Gastrocnemius medialis (tissue), 4 donors: ENCODE results near the gene AP1G1. TPM values are rescaled to one million over a fixed set of nuclear protein-coding genes. Genes with fewer than 3 reads are reported as not detected.
"Not testable (repeated sequence)": the region's sequence is repeated elsewhere in the genome, so short reads cannot be mapped to it uniquely, and the experiment has no call there.

ENCODE experiments used
- ATAC-seq, 2 donors: fragments of 150-250 bp; one replicate each; pipeline ENCODE4 v1.9.1; 2016
- DNase-seq, 2 donors: peaks; one replicate each; pipeline ENCODE4 v3.0.0-alpha.2; 2019
- H3K27ac ChIP-seq, 4 donors: fragments of 200-600 bp; sonication (generic); 1 replicate in 1 of 4; 2 replicates in 3 of 4; pipeline ENCODE4 v1.5.1; 2016 to 2018; ENCODE audit warnings: mild to moderate bottlenecking in 2 of 4, moderate library complexity in 1 of 4
- H3K27me3 ChIP-seq, 3 donors: fragments of 200-600 bp; sonication (generic) in 2 of 3; 1 replicate in 1 of 3; 2 replicates in 2 of 3; pipeline versions ENCODE4 v1.5.1 to v1.6.0; 2016 to 2019; ENCODE audit warnings: mild to moderate bottlenecking in 1 of 3, moderate library complexity in 1 of 3
- H3K36me3 ChIP-seq, 2 donors: fragments of 200-600 bp; sonication (generic) in 1 of 2; one replicate each; pipeline ENCODE4 v1.5.1; 2017 to 2018
- H3K4me1 ChIP-seq, 2 donors: fragments of 200-600 bp; sonication (generic) in 1 of 2; one replicate each; pipeline ENCODE4 v1.5.1; 2016 to 2017; ENCODE audit warnings: mild to moderate bottlenecking in 2 of 2
- H3K4me3 ChIP-seq, 4 donors: fragments of 200-600 bp; sonication (generic) in 3 of 4; 1 replicate in 1 of 4; 2 replicates in 3 of 4; pipeline ENCODE4 v1.5.1; 2016 to 2019; ENCODE audit warnings: mild to moderate bottlenecking in 2 of 4
- H3K9me3 ChIP-seq, 3 donors: fragments of 200-600 bp; sonication (generic) in 2 of 3; 1 replicate in 1 of 3; 2 replicates in 2 of 3; pipeline ENCODE4 v1.5.1; 2016 to 2019
- POLR2A ChIP-seq, 2 donors: fragments of 450-650 bp; IDR thresholded peaks; one replicate each; pipeline ENCODE4 v1.6.1; 2017; ENCODE audit warnings: antibody characterized with exemption in 2 of 2, mild to moderate bottlenecking in 2 of 2, moderate library complexity in 2 of 2
- in situ Hi-C, 4 donors: fragments of 200-750 bp; cut with MboI; loops; one replicate each; pipeline versions ENCODE4 v1.15.0 to v1.8.0; 2017; ENCODE audit warnings: low sequenced_read_pairs in 4 of 4
- intact Hi-C: fragments of 100-400 bp; cut with DNase I; formaldehyde crosslinking; loops from one replicate; pipeline ENCODE4 v1.15.1; 2023; ENCODE audit warnings: low total_unique reads
- total RNA-seq, 4 donors: library from RNA; depleted of rRNA; stranded (reverse); fragments of >200 nt; gene quantifications; one replicate each; pipeline versions ENCODE4 v1.1.0 to v1.2.3, GENCODE V29; 2016
- TF ChIP-seq, protein P1 (sequence below), 5 experiments: fragments of 450-650 bp in 3 of 5; fragments of 200-600 bp in 2 of 5; sonication (generic) in 2 of 5; IDR thresholded peaks in 4 of 5; conservative IDR thresholded peaks in 1 of 5; 1 replicate in 4 of 5; 2 replicates in 1 of 5; pipeline ENCODE4 v1.5.1; 2016 to 2019; ENCODE audit warnings: antibody characterized with exemption in 5 of 5, mild to moderate bottlenecking in 3 of 5, moderate library complexity in 3 of 5

The AP1G1 gene
- total RNA-seq, 4 donors from 2014 or later: 60.7 to 80.6 (median 66.3) TPM

DNA sequence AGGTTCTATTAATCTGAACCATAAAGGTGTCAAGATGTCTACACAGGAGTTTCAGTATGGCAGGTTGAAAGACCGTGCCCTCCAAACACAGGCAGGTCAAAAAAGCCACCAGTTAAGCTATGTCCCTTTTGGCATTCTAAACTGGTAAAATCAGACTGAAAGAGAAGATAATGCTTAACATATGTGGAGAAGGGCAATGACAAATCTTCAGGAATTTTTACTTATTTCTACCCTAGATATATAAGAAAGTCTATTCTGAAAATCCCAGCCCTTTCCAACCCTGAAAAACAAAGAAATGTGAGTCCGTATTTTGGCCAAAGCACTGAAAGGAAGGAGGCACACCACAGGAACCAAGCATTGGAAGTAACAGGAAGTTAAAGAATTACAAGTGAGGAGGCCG lies 16.5 kb downstream of the AP1G1 start:
- Histone ChIP-seq H3K36me3 (peaks cover 0 to 24% of the 10 kb centered on the region in 2 donors), H3K27me3 (no peaks in the 10 kb centered on the region), H3K4me3 (no peak overlapping the region), H3K27ac (no peak overlapping the region), H3K9me3 (no peaks in the 10 kb centered on the region), H3K4me1 (peaks cover 30 to 36% of the 10 kb centered on the region in 2 donors)
- TF ChIP-seq, protein P1, sequence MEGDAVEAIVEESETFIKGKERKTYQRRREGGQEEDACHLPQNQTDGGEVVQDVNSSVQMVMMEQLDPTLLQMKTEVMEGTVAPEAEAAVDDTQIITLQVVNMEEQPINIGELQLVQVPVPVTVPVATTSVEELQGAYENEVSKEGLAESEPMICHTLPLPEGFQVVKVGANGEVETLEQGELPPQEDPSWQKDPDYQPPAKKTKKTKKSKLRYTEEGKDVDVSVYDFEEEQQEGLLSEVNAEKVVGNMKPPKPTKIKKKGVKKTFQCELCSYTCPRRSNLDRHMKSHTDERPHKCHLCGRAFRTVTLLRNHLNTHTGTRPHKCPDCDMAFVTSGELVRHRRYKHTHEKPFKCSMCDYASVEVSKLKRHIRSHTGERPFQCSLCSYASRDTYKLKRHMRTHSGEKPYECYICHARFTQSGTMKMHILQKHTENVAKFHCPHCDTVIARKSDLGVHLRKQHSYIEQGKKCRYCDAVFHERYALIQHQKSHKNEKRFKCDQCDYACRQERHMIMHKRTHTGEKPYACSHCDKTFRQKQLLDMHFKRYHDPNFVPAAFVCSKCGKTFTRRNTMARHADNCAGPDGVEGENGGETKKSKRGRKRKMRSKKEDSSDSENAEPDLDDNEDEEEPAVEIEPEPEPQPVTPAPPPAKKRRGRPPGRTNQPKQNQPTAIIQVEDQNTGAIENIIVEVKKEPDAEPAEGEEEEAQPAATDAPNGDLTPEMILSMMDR (IDR thresholded peaks at IDR 0.05 in 4 of 5, conservative IDR thresholded peaks at IDR 0.05 in 1 of 5): no peak
- no peak for TF ChIP-seq POLR2A (IDR thresholded peaks at IDR 0.05)
- DNase-seq (no peak), ATAC-seq (no peak)
- in situ Hi-C loops: no loop called here
- intact Hi-C loops: no loop called here

DNA sequence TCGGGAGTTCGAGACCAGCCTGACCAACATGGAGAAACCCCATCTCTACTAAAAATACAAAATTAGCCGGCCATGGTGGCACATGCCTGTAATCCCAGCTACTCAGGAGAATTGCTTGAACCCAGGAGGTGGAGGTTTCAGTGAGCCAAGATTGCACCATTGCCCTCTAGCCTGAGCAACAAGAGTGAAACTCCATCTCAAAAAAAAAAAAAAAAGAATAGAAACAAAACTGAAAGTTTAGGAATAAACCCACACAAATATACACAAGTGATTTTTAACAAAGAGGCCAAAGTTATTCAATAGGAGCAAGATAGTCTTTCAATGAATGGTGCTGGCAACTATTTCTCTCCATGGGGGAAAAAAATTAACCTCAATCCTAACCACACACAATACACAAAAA lies 18.3 kb downstream of the AP1G1 start:
- intact Hi-C loops, H3K27ac ChIP-seq, H3K9me3 ChIP-seq, DNase-seq, H3K27me3 ChIP-seq, ATAC-seq, in situ Hi-C loops, H3K4me3 ChIP-seq: not testable (repeated sequence)
- Histone ChIP-seq H3K4me1 (peaks cover 25 to 28% of the 10 kb centered on the region in 2 donors), H3K36me3 (peaks cover 0 to 29% of the 10 kb centered on the region in 2 donors)

DNA sequence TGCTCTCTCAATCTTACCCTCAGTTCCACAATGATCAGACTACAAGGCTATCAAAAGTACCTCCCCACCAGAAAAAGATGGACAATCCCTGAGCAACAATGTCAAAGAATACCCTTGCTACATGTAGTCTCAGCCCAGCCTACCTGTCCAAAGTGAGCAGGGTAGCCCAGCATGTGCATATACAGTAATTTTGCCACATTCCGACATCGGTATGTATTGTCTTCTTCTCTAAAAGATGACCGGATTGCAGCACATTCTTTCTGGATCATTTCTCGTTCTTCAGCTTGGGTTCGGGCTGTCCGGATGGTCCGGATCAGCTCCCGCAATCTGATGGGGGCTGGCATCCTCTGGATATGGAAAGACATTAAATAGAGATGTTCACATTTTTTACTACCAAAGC lies 19.5 kb downstream of the AP1G1 start:
- Histone ChIP-seq H3K27me3 (no peaks in the 10 kb centered on the region), H3K36me3 (peaks cover 0 to 32% of the 10 kb centered on the region in 2 donors), H3K27ac (peak overlapping the region in 1 of 4 donors; percentile 11), H3K4me1 (peaks cover 15 to 16% of the 10 kb centered on the region in 2 donors), H3K9me3 (no peaks in the 10 kb centered on the region), H3K4me3 (no peak overlapping the region)
- no peak for TF ChIP-seq POLR2A (IDR thresholded peaks at IDR 0.05)
- TF ChIP-seq, protein P1 (IDR thresholded peaks at IDR 0.05 in 4 of 5, conservative IDR thresholded peaks at IDR 0.05 in 1 of 5): no peak
- DNase-seq: no peak
- intact Hi-C loops: no loop called here
- in situ Hi-C loops: no loop called here
- ATAC-seq: no peak

DNA sequence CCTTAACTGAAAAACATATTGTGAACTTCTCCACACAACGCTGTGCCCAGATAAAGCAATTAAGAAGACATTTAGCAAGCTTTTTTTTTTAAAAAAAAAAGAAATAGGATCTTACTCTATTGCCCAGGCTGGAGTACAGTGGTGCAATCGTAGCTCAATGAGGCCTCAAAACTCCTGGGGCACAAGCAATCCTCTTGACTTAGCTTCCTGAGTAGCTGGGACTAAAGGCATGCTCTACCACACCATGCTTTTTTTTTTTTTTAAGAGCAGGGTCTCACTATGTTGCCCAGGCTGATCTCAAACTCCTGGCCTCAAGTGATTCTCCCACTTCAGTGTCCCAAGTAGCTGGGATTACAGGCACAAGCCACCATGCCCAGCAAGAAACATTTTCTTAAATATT lies 20.1 kb downstream of the AP1G1 start:
- in situ Hi-C loops: no loop called here
- no peak for ATAC-seq
- Histone ChIP-seq H3K4me1 (peaks cover 9 to 15% of the 10 kb centered on the region in 2 donors), H3K27ac (peak overlapping the region in 1 of 4 donors; percentile 11), H3K9me3 (no peaks in the 10 kb centered on the region), H3K36me3 (peaks cover 0 to 34% of the 10 kb centered on the region in 2 donors), H3K27me3 (no peaks in the 10 kb centered on the region), H3K4me3 (no peak overlapping the region)
- no peak for DNase-seq
- intact Hi-C loops: no loop called here
- TF ChIP-seq, protein P1 (IDR thresholded peaks at IDR 0.05 in 4 of 5, conservative IDR thresholded peaks at IDR 0.05 in 1 of 5): no peak
- TF ChIP-seq POLR2A (IDR thresholded peaks at IDR 0.05): no peak

DNA sequence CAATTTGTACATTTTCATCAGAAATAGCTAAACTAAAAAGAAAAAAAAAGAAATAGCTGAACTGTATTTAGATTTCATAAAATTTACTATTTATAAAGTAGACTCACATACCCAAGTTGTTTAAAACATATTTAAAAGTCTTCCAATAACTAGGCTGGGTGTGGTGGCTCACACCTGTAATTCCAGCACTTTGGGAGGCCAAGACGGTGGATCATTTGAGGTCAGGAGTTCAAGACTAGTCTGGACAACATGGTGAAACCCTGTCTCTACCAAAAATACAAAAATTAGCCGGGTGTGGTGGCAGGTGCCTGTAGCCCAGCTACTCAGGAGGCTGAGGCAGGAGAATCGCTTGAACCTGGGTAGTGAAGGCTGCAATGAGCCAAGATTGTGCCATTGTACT lies 23.5 kb downstream of the AP1G1 start:
- H3K4me3 ChIP-seq, H3K9me3 ChIP-seq, H3K27me3 ChIP-seq, DNase-seq, in situ Hi-C loops, intact Hi-C loops, H3K4me1 ChIP-seq, ATAC-seq, H3K27ac ChIP-seq: not testable (repeated sequence)
- H3K36me3 ChIP-seq: peaks cover 0 to 34% of the 10 kb centered on the region in 2 donors

DNA sequence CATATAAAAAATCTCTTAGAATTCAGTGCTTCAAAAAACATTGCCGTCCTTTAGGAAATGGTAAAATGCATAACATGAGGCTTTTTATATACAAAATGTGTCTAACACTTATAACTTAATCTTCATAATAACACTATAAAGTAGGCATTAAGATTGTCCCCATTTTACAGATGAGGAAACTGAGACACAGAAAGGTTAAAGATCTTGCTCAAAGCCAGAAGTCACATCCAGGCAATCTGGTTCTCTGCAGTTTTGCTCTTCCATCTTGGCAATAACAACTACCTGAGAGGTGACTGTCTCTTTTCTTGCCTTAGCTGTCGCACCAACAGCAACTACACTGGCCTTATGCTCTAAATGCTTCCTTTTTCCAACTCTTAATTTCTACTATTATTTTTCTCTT lies 24.5 kb downstream of the AP1G1 start:
- H3K36me3 ChIP-seq: peaks cover 0 to 30% of the 10 kb centered on the region in 2 donors

More for the DNA sequence above, 24.5 kb downstream of the AP1G1 start:
- Histone ChIP-seq H3K27ac (no peak overlapping the region), H3K9me3 (no peaks in the 10 kb centered on the region), H3K27me3 (no peaks in the 10 kb centered on the region), H3K4me3 (no peak overlapping the region), H3K4me1 (no peaks in the 10 kb centered on the region)
- DNase-seq (no peak), ATAC-seq (no peak)
- TF ChIP-seq POLR2A (IDR thresholded peaks at IDR 0.05): no peak
- TF ChIP-seq, protein P1 (IDR thresholded peaks at IDR 0.05 in 4 of 5, conservative IDR thresholded peaks at IDR 0.05 in 1 of 5): no peak
- intact Hi-C loops (no loop called here), in situ Hi-C loops (no loop called here)
